CD14-positive monocyte (primary cell): ENCODE data around the gene DGKQ. TPM values are rescaled to one million over a fixed set of nuclear protein-coding genes. Genes with fewer than 3 reads are reported as not detected.

Experiments
- DNase-seq, 3 donors: peaks; one replicate each; pipeline ENCODE4 v3.0.0-alpha.2; 2011 to 2022
- H2AFZ ChIP-seq: 2 replicates; pipeline ENCODE4 v1.6.0; 2012; ENCODE audit warnings: mild to moderate bottlenecking, low read depth, low read length, inconsistent platforms; ENCODE audit not compliant: insufficient read depth, poor library complexity, severe bottlenecking
- H3K27ac ChIP-seq, 2 donors: 1 replicate in 1 of 2; 2 replicates in 1 of 2; pipeline ENCODE4 v1.5.1; 2012 to 2013; ENCODE audit warnings: low read length in 2 of 2, control low read depth in 1 of 2, inconsistent platforms in 1 of 2, low read depth in 1 of 2, mild to moderate bottlenecking in 1 of 2
- H3K27me3 ChIP-seq, 2 donors: one replicate each; pipeline versions ENCODE4 v1.6.0 to v1.6.1; 2011 to 2013; ENCODE audit warnings: low read length in 2 of 2; ENCODE audit not compliant: control insufficient read depth in 2 of 2, insufficient read depth in 2 of 2
- H3K36me3 ChIP-seq, 2 donors: replicated peaks in 1 of 2; 1 replicate in 1 of 2; 2 replicates in 1 of 2; pipeline versions ENCODE4 v1.5.1 to v1.6.1; 2012 to 2013; ENCODE audit warnings: low read length in 2 of 2, control low read depth in 1 of 2, inconsistent platforms in 1 of 2, mild to moderate bottlenecking in 1 of 2; ENCODE audit not compliant: insufficient read depth in 2 of 2, control insufficient read depth in 1 of 2
- H3K4me1 ChIP-seq, 2 donors: 1 replicate in 1 of 2; 2 replicates in 1 of 2; pipeline versions ENCODE4 v1.5.1 to v1.6.1; 2012 to 2013; ENCODE audit warnings: low read length in 2 of 2, control low read depth in 1 of 2, inconsistent platforms in 1 of 2, mild to moderate bottlenecking in 1 of 2, moderate library complexity in 1 of 2; ENCODE audit not compliant: insufficient read depth in 2 of 2, control insufficient read depth in 1 of 2
- H3K4me2 ChIP-seq: replicated peaks from 2 replicates; pipeline ENCODE3; 2012; ENCODE audit warnings: low read length, moderate library complexity, mild to moderate bottlenecking; ENCODE audit not compliant: poor library complexity, severe bottlenecking; ENCODE audit errors: extremely low read depth
- H3K4me3 ChIP-seq, 3 experiments: fragments of 200-600 bp in 1 of 3; sonication (generic) in 1 of 3; replicated peaks in 1 of 3; 1 replicate in 2 of 3; 2 replicates in 1 of 3; pipeline ENCODE4 v1.5.1; 2011 to 2013; ENCODE audit warnings: low read length in 3 of 3, mild to moderate bottlenecking in 3 of 3, control low read depth in 2 of 3, low read depth in 2 of 3, inconsistent platforms in 1 of 3, moderate library complexity in 1 of 3
- H3K79me2 ChIP-seq: 2 replicates; pipeline ENCODE4 v1.6.0; 2012; ENCODE audit warnings: mild to moderate bottlenecking, control low read depth, inconsistent platforms, low read length, moderate library complexity; ENCODE audit not compliant: insufficient read depth
- H3K9ac ChIP-seq: 2 replicates; pipeline ENCODE4 v1.6.0; 2017; ENCODE audit warnings: low read length, mild to moderate bottlenecking; ENCODE audit not compliant: insufficient read depth, poor library complexity, severe bottlenecking
- H3K9me3 ChIP-seq, 2 donors: replicated peaks in 1 of 2; 1 replicate in 1 of 2; 2 replicates in 1 of 2; pipeline versions ENCODE4 v1.5.1 to v1.6.1; 2012 to 2013; ENCODE audit warnings: low read length in 2 of 2, control low read depth in 1 of 2; ENCODE audit not compliant: control insufficient read depth in 1 of 2, insufficient read depth in 1 of 2
- H4K20me1 ChIP-seq: 2 replicates; pipeline ENCODE4 v1.6.0; 2012; ENCODE audit warnings: mild to moderate bottlenecking, low read length, control low read depth, moderate library complexity; ENCODE audit not compliant: insufficient read depth
- H3K27ac Mint-ChIP-seq, 7 donors: one replicate each; pipeline ENCODE4 v1.8.0; 2020; ENCODE audit warnings: mild to moderate bottlenecking in 7 of 7, mixed read lengths in 7 of 7, moderate library complexity in 6 of 7, inconsistent platforms in 2 of 7
- H3K27me3 Mint-ChIP-seq, 3 donors: one replicate each; pipeline ENCODE4 v1.8.0; 2021 to 2022; ENCODE audit warnings: low read depth in 3 of 3, mild to moderate bottlenecking in 3 of 3, mixed read lengths in 3 of 3, moderate library complexity in 3 of 3, inconsistent platforms in 1 of 3
- H3K36me3 Mint-ChIP-seq, 2 donors: one replicate each; pipeline ENCODE4 v1.8.0; 2020; ENCODE audit warnings: mixed read lengths in 2 of 2, inconsistent platforms in 1 of 2, mild to moderate bottlenecking in 1 of 2
- H3K4me1 Mint-ChIP-seq: one replicate; pipeline ENCODE4 v1.8.0; 2020; ENCODE audit warnings: mild to moderate bottlenecking, mixed read lengths
- H3K4me3 Mint-ChIP-seq, 2 donors: one replicate each; pipeline ENCODE4 v1.8.0; 2020; ENCODE audit warnings: mild to moderate bottlenecking in 2 of 2, mixed read lengths in 2 of 2, moderate library complexity in 1 of 2
- H3K9me3 Mint-ChIP-seq, 7 donors: one replicate each; pipeline ENCODE4 v1.8.0; 2020 to 2022; ENCODE audit warnings: mixed read lengths in 7 of 7, mild to moderate bottlenecking in 6 of 7, moderate library complexity in 6 of 7, inconsistent platforms in 2 of 7
- CTCF ChIP-seq: fragments of 200-600 bp; IDR thresholded peaks from one replicate; pipeline ENCODE4 v1.8.0; 2022; ENCODE audit warnings: antibody characterized with exemption, mild to moderate bottlenecking
- WGBS: methylation state at CpG from one replicate; pipeline ENCODE4 v1.1.5; 2013; ENCODE audit warnings: missing lambda C conversion rate; ENCODE audit not compliant: insufficient coverage; 5-methylcytosine and 5-hydroxymethylcytosine counted together
- intact Hi-C, 2 donors: fragments of 100-400 bp; cut with micrococcal nuclease; formaldehyde crosslinking; loops; one replicate each; pipeline versions ENCODE4 v1.15.0 to v1.15.1; 2023
- polyA plus RNA-seq, 3 donors: library from polyadenylated mRNA; depleted of rRNA in 1 of 3; unstranded in 2 of 3; stranded (reverse) in 1 of 3; fragments of 300-500 nt in 2 of 3; fragments of >200 nt in 1 of 3; fragmentation: Illumina TruSeq in 2 of 3; gene quantifications; 1 replicate in 2 of 3; 2 replicates in 1 of 3; pipeline ENCODE4 v1.2.3, GENCODE V29; 2012 to 2021

The DGKQ gene
- polyA plus RNA-seq, 3 donors = 0.58 to 23.1 (median 2.4) TPM

- intact Hi-C loops = no loop called here
- Histone ChIP-seq H3K27me3 (no peaks in the 10 kb centered on the region), H3K27ac (no peak overlapping the region), H3K9ac (no peak overlapping the region), H3K4me2 (no peak overlapping the region), H3K4me3 (no peak overlapping the region), H4K20me1 (peaks cover 18% of the 10 kb centered on the region), H2AFZ (no peak overlapping the region), H3K36me3 (peaks cover 44 to 91% of the 10 kb centered on the region in 2 donors), H3K79me2 (no peaks in the 10 kb centered on the region), H3K4me1 (no peaks in the 10 kb centered on the region), H3K9me3 (no peaks in the 10 kb centered on the region)
- TF ChIP-seq CTCF = no peak
- peaks cover 46 to 80% of the 10 kb centered on the region in 2 donors for H3K36me3 Mint-ChIP-seq
- H3K9me3 Mint-ChIP-seq = peaks cover 0 to 6% (median 0%) of the 10 kb centered on the region in 7 donors
- 95% methylated on average over 25 of the region's 33 CpGs for WGBS
- H3K27me3 Mint-ChIP-seq = no peaks in the 10 kb centered on the region
- no peak for DNase-seq
- H3K27ac Mint-ChIP-seq = no peak overlapping the region
- no peak overlapping the region for H3K4me3 Mint-ChIP-seq
- H3K4me1 Mint-ChIP-seq = no peaks in the 10 kb centered on the region
Observed at GRCh38 chr4:955161-955921, 18.0 kb downstream of the DGKQ start.

- Mint-ChIP-seq H3K4me1 (no peaks in the 10 kb centered on the region), H3K27me3 (no peaks in the 10 kb centered on the region), H3K9me3 (peaks cover 0 to 6% (median 0%) of the 10 kb centered on the region in 7 donors), H3K27ac (peak overlapping the region in 1 of 7 donors; percentile 2), H3K36me3 (peaks cover 50 to 79% of the 10 kb centered on the region in 2 donors), H3K4me3 (no peak overlapping the region)
- no peak for TF ChIP-seq CTCF
- no peak for DNase-seq
- Histone ChIP-seq H3K4me3 (no peak overlapping the region), H3K9me3 (no peaks in the 10 kb centered on the region), H3K27me3 (no peaks in the 10 kb centered on the region), H2AFZ (no peak overlapping the region), H3K79me2 (no peaks in the 10 kb centered on the region), H3K27ac (no peak overlapping the region), H3K4me2 (no peak overlapping the region), H4K20me1 (peaks cover 17% of the 10 kb centered on the region), H3K4me1 (no peaks in the 10 kb centered on the region), H3K9ac (no peak overlapping the region), H3K36me3 (peaks cover 46 to 82% of the 10 kb centered on the region in 2 donors)
- intact Hi-C loops = no loop called here
- 99% methylated on average over 10 of the region's 17 CpGs for WGBS
Observed at GRCh38 chr4:954211-955020, 19.0 kb downstream of the DGKQ start.
